Ovary (tissue), 9 donors: ENCODE measurements around the gene DPP4. TPM values are rescaled to one million over a fixed set of nuclear protein-coding genes. Genes with fewer than 3 reads are reported as not detected.

Experiments
- DNase-seq, 5 donors: peaks; one replicate each; pipeline ENCODE4 v3.0.0-alpha.2; 2019 to 2020
- H3K27ac ChIP-seq, 2 donors: fragments of 200-600 bp; one replicate each; pipeline versions ENCODE4 v1.5.1 to v1.8.0; 2019 to 2022
- H3K27me3 ChIP-seq: fragments of 200-600 bp; one replicate; pipeline ENCODE4 v1.8.0; 2022
- H3K36me3 ChIP-seq: fragments of 200-600 bp; sonication (generic); one replicate; pipeline ENCODE4 v1.5.1; 2019
- H3K4me1 ChIP-seq: one replicate; pipeline ENCODE4 v1.8.1; 2013; ENCODE audit warnings: mild to moderate bottlenecking, moderate library complexity; ENCODE audit not compliant: insufficient read depth
- H3K4me3 ChIP-seq: fragments of 200-600 bp; sonication (generic); one replicate; pipeline ENCODE4 v1.5.1; 2017
- H3K9me3 ChIP-seq, 2 donors: fragments of 200-600 bp in 1 of 2; sonication (generic) in 1 of 2; one replicate each; pipeline versions ENCODE4 v1.5.1 to v1.8.1; 2013 to 2019; ENCODE audit warnings: mild to moderate bottlenecking in 1 of 2, moderate library complexity in 1 of 2
- EP300 ChIP-seq: sonication (generic); formaldehyde crosslinking; IDR thresholded peaks from one replicate; pipeline ENCODE4 v1.6.1; 2017; ENCODE audit warnings: antibody characterized with exemption
- POLR2A ChIP-seq: fragments of 450-650 bp; IDR thresholded peaks from one replicate; pipeline ENCODE4 v1.6.1; 2017; ENCODE audit warnings: antibody characterized with exemption, mild to moderate bottlenecking, moderate library complexity
- WGBS, 3 donors: extraction: QIAGEN DNeasy Blood & Tissue Kit in 1 of 3; methylation state at CpG; one replicate each; pipeline versions ENCODE4 v1.1.5 to v1.1.7; 2013 to 2017; 5-methylcytosine and 5-hydroxymethylcytosine counted together
- intact Hi-C, 4 donors: fragments of 100-400 bp; cut with DNase I; formaldehyde crosslinking; loops; one replicate each; pipeline versions ENCODE4 v1.11.0 to v1.15.1; 2022 to 2023
- polyA plus RNA-seq, 2 donors: library from polyadenylated mRNA; stranded (reverse); fragments of 200-250 nt in 1 of 2; fragments of 350-450 nt in 1 of 2; fragmentation: Illumina TruSeq in 1 of 2; extraction: RNeasy Lipid Tissue Mini Kit (QIAGEN cat#74804) in 1 of 2; gene quantifications; one replicate each; pipeline ENCODE4 v1.2.3, GENCODE V29; 2013 to 2014
- total RNA-seq, 7 donors: library from RNA; depleted of rRNA in 2 of 7; stranded (reverse); fragments of >200 nt in 2 of 7; fragmentation: NEBNext Ultra II Directional in 3 of 7; extraction: Animal tissue kit (Norgen Biotek cat#: 25700) in 3 of 7; gene quantifications; one replicate each; pipeline versions ENCODE4 v1.1.0 to v1.2.4, GENCODE V29; 2016 to 2023
- TF ChIP-seq, protein P1 (sequence below), 3 donors: fragments of 450-650 bp in 2 of 3; fragments of 200-600 bp in 1 of 3; IDR thresholded peaks; one replicate each; pipeline versions ENCODE4 v1.5.1 to v1.8.0; 2016 to 2022; ENCODE audit warnings: antibody characterized with exemption in 3 of 3, mild to moderate bottlenecking in 1 of 3
- donor health status: DM: no; HTN: no; CAD: no; lungs with moderate emphysema.
- donor health status: DM: no; HTN: no; CAD: no.
- donor health status: Bipolar disorder and iron deficiency.
- donor health status: DM: yes; HTN: yes; CAD: no.
- donor health status: DM: no; HTN: no; CAD: no.
- donor health status: DM: yes; HTN: yes; CAD: no.

Gene DPP4
- total and polyA plus RNA-seq, 9 donors, result 0.71 to 46.6 (median 3.7) TPM

DNA sequence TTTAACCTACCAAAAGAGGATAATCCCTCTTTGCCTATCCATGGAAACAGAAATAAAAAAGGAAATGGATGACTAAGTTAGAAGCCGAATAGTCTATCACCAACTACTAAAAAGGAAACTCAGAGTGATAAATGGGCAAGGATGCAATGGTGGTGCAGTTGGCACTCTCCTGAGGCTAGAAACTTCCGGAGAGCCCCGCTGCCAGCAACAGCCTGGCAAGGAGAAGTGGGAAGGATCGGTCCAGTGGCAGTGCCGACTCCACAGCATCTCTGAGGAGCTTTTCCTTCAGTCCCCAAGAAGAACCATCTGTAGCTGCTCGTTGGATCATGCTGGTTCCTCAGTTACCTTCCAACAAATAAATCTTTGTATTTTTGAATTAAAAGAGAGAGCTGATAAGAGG, 74.7 kb downstream of the DPP4 start:
- H3K27ac ChIP-seq, result no peak overlapping the region
- H3K36me3 ChIP-seq, result no peaks in the 10 kb centered on the region
- no peaks in the 10 kb centered on the region for H3K4me1 ChIP-seq
- intact Hi-C loops, result no loop called here
- WGBS, 3 donors, result 67 to 77% (median 74%) methylated on average over 6 of the region's 6 CpGs
- no peak overlapping the region for H3K4me3 ChIP-seq
- no peaks in the 10 kb centered on the region for H3K27me3 ChIP-seq
- DNase-seq, result no peak
- no peaks in the 10 kb centered on the region for H3K9me3 ChIP-seq
- TF ChIP-seq EP300, result no peak
- TF ChIP-seq POLR2A, result no peak
- TF ChIP-seq, protein P1, sequence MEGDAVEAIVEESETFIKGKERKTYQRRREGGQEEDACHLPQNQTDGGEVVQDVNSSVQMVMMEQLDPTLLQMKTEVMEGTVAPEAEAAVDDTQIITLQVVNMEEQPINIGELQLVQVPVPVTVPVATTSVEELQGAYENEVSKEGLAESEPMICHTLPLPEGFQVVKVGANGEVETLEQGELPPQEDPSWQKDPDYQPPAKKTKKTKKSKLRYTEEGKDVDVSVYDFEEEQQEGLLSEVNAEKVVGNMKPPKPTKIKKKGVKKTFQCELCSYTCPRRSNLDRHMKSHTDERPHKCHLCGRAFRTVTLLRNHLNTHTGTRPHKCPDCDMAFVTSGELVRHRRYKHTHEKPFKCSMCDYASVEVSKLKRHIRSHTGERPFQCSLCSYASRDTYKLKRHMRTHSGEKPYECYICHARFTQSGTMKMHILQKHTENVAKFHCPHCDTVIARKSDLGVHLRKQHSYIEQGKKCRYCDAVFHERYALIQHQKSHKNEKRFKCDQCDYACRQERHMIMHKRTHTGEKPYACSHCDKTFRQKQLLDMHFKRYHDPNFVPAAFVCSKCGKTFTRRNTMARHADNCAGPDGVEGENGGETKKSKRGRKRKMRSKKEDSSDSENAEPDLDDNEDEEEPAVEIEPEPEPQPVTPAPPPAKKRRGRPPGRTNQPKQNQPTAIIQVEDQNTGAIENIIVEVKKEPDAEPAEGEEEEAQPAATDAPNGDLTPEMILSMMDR (IDR thresholded peaks at IDR 0.05), result no peak

DNA sequence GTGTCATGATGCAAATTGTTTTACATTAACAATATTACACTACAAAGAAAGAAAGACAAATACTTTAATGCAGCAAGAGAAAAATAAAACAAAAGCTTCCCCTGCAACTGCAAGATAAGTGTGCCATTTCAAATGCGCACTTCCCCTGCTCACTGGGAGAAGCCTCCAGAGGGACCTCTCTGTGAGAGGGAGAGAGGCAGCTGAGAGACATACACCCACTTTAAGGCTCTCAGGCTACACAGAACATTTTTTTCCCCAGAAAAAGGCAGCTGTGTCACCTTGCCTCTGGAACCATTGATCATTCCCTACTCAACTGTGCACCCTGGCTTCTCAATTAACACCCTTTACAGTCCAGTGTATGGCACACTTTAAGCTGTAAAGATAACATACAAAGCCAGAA, 75.2 kb downstream of the DPP4 start:
- Histone ChIP-seq H3K36me3 (no peaks in the 10 kb centered on the region), H3K9me3 (no peaks in the 10 kb centered on the region), H3K27ac (no peak overlapping the region), H3K4me3 (no peak overlapping the region), H3K27me3 (no peaks in the 10 kb centered on the region), H3K4me1 (no peaks in the 10 kb centered on the region)
- TF ChIP-seq POLR2A, result no peak
- WGBS, 3 donors, result 29 to 45% (median 36%) methylated on average over 1 of the region's 1 CpG
- no peak for DNase-seq
- intact Hi-C loops, result no loop called here

DNA sequence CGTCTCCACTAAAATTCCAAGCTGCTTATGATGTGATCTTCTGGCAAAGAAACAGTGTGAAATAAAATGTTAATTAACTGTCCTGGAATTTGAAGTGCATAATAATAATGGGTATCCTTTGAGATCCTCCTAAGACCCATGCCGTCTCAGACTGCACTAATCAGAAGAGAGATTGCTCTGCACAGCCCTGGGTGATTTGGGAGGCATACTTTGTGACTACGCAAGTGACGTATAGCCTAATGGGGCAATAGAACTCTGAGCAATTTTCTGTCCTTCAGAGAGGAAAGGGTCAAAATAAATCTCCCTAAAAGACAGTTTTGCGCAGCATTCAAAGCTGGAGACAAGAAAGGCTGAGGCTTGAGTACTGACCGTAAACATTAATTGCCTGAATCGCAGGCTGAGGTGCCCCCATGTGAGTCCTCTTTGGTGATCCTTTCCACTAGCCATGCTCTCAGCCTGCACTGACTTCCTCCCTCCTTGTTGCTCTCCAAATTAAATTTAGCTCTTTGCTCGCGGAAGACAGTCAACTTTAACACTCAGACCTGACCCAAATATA, 76.0 kb downstream of the DPP4 start:
- Histone ChIP-seq H3K4me1 (no peaks in the 10 kb centered on the region), H3K27me3 (no peaks in the 10 kb centered on the region), H3K27ac (no peak overlapping the region), H3K9me3 (no peaks in the 10 kb centered on the region), H3K4me3 (no peak overlapping the region), H3K36me3 (no peaks in the 10 kb centered on the region)
- DNase-seq, result no peak
- TF ChIP-seq, protein P1 (IDR thresholded peaks at IDR 0.05), result no peak
- TF ChIP-seq EP300, result no peak
- no peak for TF ChIP-seq POLR2A
- WGBS, 3 donors, result 52 to 57% (median 53%) methylated on average over 9 of the region's 9 CpGs
- intact Hi-C loops, result no loop called here

DNA sequence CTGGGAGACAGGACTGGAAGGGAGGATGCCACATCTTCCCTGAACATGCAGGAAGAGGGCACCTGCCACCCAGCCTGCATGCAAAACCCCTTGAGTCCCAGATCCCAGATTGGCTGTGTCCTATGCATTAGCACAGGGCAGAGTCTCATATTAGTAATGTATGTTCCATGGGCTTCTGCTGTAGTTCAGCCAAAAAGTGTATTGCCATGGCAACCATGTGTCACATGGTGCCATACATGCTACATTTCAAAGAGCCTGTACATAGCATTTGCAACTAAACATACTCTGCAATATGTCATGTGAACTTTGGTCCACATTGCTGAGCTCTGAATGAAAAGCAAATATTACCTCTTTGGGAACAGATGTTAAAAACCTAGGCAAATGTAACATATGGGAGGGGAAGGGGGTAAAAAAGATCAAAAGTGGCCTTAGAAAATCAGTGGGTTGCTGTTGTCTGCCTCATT, 78.4 kb downstream of the DPP4 start:
- H3K27ac ChIP-seq, result no peak overlapping the region
- H3K36me3 ChIP-seq, result no peaks in the 10 kb centered on the region
- intact Hi-C loops, result no loop called here
- no peak overlapping the region for H3K4me3 ChIP-seq
- no peaks in the 10 kb centered on the region for H3K27me3 ChIP-seq
- H3K9me3 ChIP-seq, result no peaks in the 10 kb centered on the region
- H3K4me1 ChIP-seq, result no peaks in the 10 kb centered on the region
- TF ChIP-seq POLR2A (no peak), EP300 (no peak)
- TF ChIP-seq, protein P1 (IDR thresholded peaks at IDR 0.05), result no peak
- no peak for DNase-seq

DNA sequence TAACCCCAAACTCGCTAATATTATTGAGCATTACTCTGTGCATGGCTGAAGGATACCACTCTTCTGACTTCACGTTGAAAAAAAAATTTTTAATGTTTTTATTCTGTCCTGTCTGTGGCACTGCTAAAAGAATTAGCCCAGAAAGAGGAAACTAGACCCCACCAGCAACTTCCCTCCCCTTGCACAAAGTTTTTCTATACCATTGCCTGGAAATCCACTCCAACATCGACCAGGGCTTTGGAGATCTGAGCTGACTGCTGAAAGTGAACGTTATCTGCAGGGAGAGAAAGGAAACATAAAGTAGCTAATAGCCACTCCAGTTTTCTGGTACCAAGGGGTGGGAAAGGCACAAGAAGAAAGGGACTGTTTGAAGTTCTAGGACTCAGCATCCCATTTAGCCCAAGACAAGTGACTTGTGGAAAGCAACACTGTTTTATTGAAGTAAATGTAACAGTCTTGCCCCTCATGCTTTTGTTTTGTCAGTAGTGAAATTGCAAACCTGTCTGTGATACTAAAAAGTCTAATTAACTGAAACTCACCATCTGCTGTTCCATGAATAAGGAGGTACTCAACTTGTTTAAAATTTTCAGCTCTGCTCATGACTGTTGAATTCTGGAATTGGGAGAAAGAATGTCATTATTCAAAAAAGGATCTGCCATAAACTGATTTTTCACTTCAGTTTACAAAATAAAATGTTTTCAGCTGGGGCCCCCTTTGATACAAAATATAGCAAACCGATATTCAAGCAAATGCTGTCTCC, 79.1 kb downstream of the DPP4 start:
- Histone ChIP-seq H3K9me3 (no peaks in the 10 kb centered on the region), H3K27ac (no peak overlapping the region), H3K4me1 (no peaks in the 10 kb centered on the region), H3K4me3 (no peak overlapping the region), H3K36me3 (no peaks in the 10 kb centered on the region), H3K27me3 (no peaks in the 10 kb centered on the region)
- 71 to 72% (median 71%) methylated on average over 5 of the region's 5 CpGs for WGBS, 3 donors
- intact Hi-C loops, result no loop called here
- no peak for DNase-seq
- TF ChIP-seq POLR2A (no peak), EP300 (no peak)
- TF ChIP-seq, protein P1 (IDR thresholded peaks at IDR 0.05), result no peak
